Liver (tissue), 9 donors: ENCODE measurements around the gene PPM1L. TPM values are rescaled to one million over a fixed set of nuclear protein-coding genes. Genes with fewer than 3 reads are reported as not detected.

Experiments used
- DNase-seq: peaks from one replicate; pipeline ENCODE4 v3.0.0-alpha.2; 2017; ENCODE audit warnings: low spot score
- H3K27ac ChIP-seq, 2 donors: one replicate each; pipeline ENCODE4 v1.7.0; 2013; ENCODE audit warnings: inconsistent platforms in 2 of 2, low read length in 2 of 2, control low read depth in 1 of 2, low read depth in 1 of 2, mild to moderate bottlenecking in 1 of 2
- H3K27me3 ChIP-seq, 4 donors: one replicate each; pipeline versions ENCODE4 v1.6.1 to v1.7.0; 2013; ENCODE audit warnings: low read length in 3 of 4, inconsistent platforms in 1 of 4, mild to moderate bottlenecking in 1 of 4, moderate library complexity in 1 of 4; ENCODE audit not compliant: control insufficient read depth in 4 of 4, insufficient read depth in 4 of 4
- H3K36me3 ChIP-seq, 4 donors: one replicate each; pipeline versions ENCODE4 v1.6.1 to v1.7.0; 2013; ENCODE audit warnings: low read length in 3 of 4, mild to moderate bottlenecking in 3 of 4, low read depth in 1 of 4, moderate library complexity in 1 of 4; ENCODE audit not compliant: control insufficient read depth in 4 of 4, insufficient read depth in 3 of 4
- H3K4me1 ChIP-seq, 4 donors: one replicate each; pipeline versions ENCODE4 v1.6.1 to v1.7.0; 2013; ENCODE audit warnings: low read length in 3 of 4, mild to moderate bottlenecking in 3 of 4, moderate library complexity in 1 of 4; ENCODE audit not compliant: control insufficient read depth in 4 of 4, insufficient read depth in 4 of 4
- H3K4me3 ChIP-seq, 3 donors: one replicate each; pipeline versions ENCODE4 v1.6.1 to v1.7.0; 2013; ENCODE audit warnings: low read length in 3 of 3, control low read depth in 1 of 3, low read depth in 1 of 3, mild to moderate bottlenecking in 1 of 3
- H3K9ac ChIP-seq, 2 donors: one replicate each; pipeline ENCODE4 v1.7.0; 2013; ENCODE audit warnings: low read length in 2 of 2, mild to moderate bottlenecking in 2 of 2, moderate library complexity in 2 of 2, control low read depth in 1 of 2, low read depth in 1 of 2
- H3K9me3 ChIP-seq, 4 donors: one replicate each; pipeline versions ENCODE4 v1.6.1 to v1.7.0; 2013; ENCODE audit warnings: low read length in 3 of 4; ENCODE audit not compliant: control insufficient read depth in 4 of 4
- CTCF ChIP-seq: fragments of 150-350 bp; IDR thresholded peaks from 2 replicates; pipeline ENCODE4 v1.5.1; 2017; ENCODE audit warnings: improper control_type of control experiment, low read depth, low read length; ENCODE audit not compliant: missing input control
- EGR1 ChIP-seq, 2 donors: IDR thresholded peaks; 2 replicates each; pipeline ENCODE4 v1.6.1; 2016 to 2018; ENCODE audit warnings: antibody characterized with exemption in 2 of 2, low read depth in 2 of 2
- FOXA1 ChIP-seq: IDR thresholded peaks from 2 replicates; pipeline ENCODE4 v1.6.1; 2016; ENCODE audit warnings: antibody characterized with exemption
- FOXA2 ChIP-seq: IDR thresholded peaks from 2 replicates; pipeline ENCODE4 v1.6.1; 2016; ENCODE audit warnings: antibody characterized with exemption
- GABPA ChIP-seq, 2 donors: IDR thresholded peaks in 1 of 2; conservative IDR thresholded peaks in 1 of 2; 2 replicates each; pipeline ENCODE4 v1.6.1; 2016; ENCODE audit warnings: antibody characterized with exemption in 2 of 2, mild to moderate bottlenecking in 1 of 2, moderate library complexity in 1 of 2
- HNF4A ChIP-seq, 2 donors: conservative IDR thresholded peaks; 2 replicates each; pipeline ENCODE4 v1.6.1; 2016; ENCODE audit warnings: antibody characterized with exemption in 2 of 2, mild to moderate bottlenecking in 2 of 2
- JUND ChIP-seq, 2 donors: IDR thresholded peaks; 2 replicates each; pipeline ENCODE4 v1.6.1; 2016; ENCODE audit warnings: antibody characterized with exemption in 2 of 2
- RAD21 ChIP-seq, 2 donors: IDR thresholded peaks; 2 replicates each; pipeline ENCODE4 v1.6.1; 2016; ENCODE audit warnings: antibody characterized with exemption in 2 of 2, mild to moderate bottlenecking in 2 of 2
- RXRA ChIP-seq, 2 donors: IDR thresholded peaks; 2 replicates each; pipeline ENCODE4 v1.6.1; 2017 to 2018; ENCODE audit warnings: antibody characterized with exemption in 2 of 2, mild to moderate bottlenecking in 1 of 2
- SP1 ChIP-seq: IDR thresholded peaks from 2 replicates; pipeline ENCODE4 v1.6.1; 2018; ENCODE audit warnings: antibody characterized with exemption, mild to moderate bottlenecking
- TAF1 ChIP-seq: conservative IDR thresholded peaks from 2 replicates; pipeline ENCODE4 v1.6.1; 2016; ENCODE audit warnings: antibody characterized with exemption, mild to moderate bottlenecking
- YY1 ChIP-seq: IDR thresholded peaks from 2 replicates; pipeline ENCODE4 v1.6.1; 2016; ENCODE audit warnings: antibody characterized with exemption, mild to moderate bottlenecking
- WGBS: extraction: QIAGEN DNeasy Blood & Tissue Kit; methylation state at CpG from one replicate; pipeline ENCODE4 v1.1.7; 2013; 5-methylcytosine and 5-hydroxymethylcytosine counted together
- polyA plus RNA-seq, 2 donors: library from polyadenylated mRNA; stranded (reverse) in 1 of 2; unstranded in 1 of 2; fragments of 200-250 nt in 1 of 2; fragments of >200 nt in 1 of 2; fragmentation: Nextera tagmentation in 1 of 2; extraction: Ambion mirVana in 1 of 2; gene quantifications; one replicate each; pipeline versions ENCODE4 v1.2.1 to v1.2.3, GENCODE V29; 2013 to 2015
- total RNA-seq, 2 donors: library from RNA; depleted of rRNA; stranded (reverse); fragments of >200 nt; gene quantifications; one replicate each; pipeline ENCODE4 v1.2.3, GENCODE V29; 2014
- TF ChIP-seq, protein P1 (sequence below): IDR thresholded peaks from 2 replicates; pipeline ENCODE4 v1.6.1; 2016; ENCODE audit warnings: antibody characterized with exemption, mild to moderate bottlenecking
- TF ChIP-seq, protein P2 (sequence below): IDR thresholded peaks from 2 replicates; pipeline ENCODE4 v1.6.1; 2016; ENCODE audit warnings: antibody characterized with exemption
- TF ChIP-seq, protein P3 (sequence below): IDR thresholded peaks from 2 replicates; pipeline ENCODE4 v1.6.1; 2016; ENCODE audit warnings: antibody characterized with exemption
- donor health status: healthy.
- donor health status: healthy.
- donor health status: healthy.
- donor health status: healthy.
- donor health status: healthy.

Gene PPM1L
- total and polyA plus RNA-seq, 4 donors: 1.6 to 8.5 (median 4.8) TPM

GRCh38 chr3:160806686-160807085 is 50.7 kb downstream of the PPM1L start:
- Histone ChIP-seq H3K36me3 (no peaks in the 10 kb centered on the region), H3K27ac (no peak overlapping the region), H3K9ac (no peak overlapping the region), H3K4me1 (peaks cover 9 to 33% (median 22%) of the 10 kb centered on the region in 4 donors), H3K27me3 (no peaks in the 10 kb centered on the region), H3K9me3 (no peaks in the 10 kb centered on the region), H3K4me3 (no peak overlapping the region)
- TF ChIP-seq FOXA1 (no peak), TAF1 (no peak), RAD21 (IDR thresholded peaks at IDR 0.05) (no peak), GABPA (IDR thresholded peaks at IDR 0.05 in 1 of 2, conservative IDR thresholded peaks at IDR 0.05 in 1 of 2) (no peak), RXRA (IDR thresholded peaks at IDR 0.05) (no peak), HNF4A (conservative IDR thresholded peaks at IDR 0.05) (no peak), EGR1 (IDR thresholded peaks at IDR 0.05; ENCODE audit: low read depth in 2 of 2) (no peak)
- TF ChIP-seq, protein P1, sequence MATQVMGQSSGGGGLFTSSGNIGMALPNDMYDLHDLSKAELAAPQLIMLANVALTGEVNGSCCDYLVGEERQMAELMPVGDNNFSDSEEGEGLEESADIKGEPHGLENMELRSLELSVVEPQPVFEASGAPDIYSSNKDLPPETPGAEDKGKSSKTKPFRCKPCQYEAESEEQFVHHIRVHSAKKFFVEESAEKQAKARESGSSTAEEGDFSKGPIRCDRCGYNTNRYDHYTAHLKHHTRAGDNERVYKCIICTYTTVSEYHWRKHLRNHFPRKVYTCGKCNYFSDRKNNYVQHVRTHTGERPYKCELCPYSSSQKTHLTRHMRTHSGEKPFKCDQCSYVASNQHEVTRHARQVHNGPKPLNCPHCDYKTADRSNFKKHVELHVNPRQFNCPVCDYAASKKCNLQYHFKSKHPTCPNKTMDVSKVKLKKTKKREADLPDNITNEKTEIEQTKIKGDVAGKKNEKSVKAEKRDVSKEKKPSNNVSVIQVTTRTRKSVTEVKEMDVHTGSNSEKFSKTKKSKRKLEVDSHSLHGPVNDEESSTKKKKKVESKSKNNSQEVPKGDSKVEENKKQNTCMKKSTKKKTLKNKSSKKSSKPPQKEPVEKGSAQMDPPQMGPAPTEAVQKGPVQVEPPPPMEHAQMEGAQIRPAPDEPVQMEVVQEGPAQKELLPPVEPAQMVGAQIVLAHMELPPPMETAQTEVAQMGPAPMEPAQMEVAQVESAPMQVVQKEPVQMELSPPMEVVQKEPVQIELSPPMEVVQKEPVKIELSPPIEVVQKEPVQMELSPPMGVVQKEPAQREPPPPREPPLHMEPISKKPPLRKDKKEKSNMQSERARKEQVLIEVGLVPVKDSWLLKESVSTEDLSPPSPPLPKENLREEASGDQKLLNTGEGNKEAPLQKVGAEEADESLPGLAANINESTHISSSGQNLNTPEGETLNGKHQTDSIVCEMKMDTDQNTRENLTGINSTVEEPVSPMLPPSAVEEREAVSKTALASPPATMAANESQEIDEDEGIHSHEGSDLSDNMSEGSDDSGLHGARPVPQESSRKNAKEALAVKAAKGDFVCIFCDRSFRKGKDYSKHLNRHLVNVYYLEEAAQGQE: no peak
- TF ChIP-seq, protein P2, sequence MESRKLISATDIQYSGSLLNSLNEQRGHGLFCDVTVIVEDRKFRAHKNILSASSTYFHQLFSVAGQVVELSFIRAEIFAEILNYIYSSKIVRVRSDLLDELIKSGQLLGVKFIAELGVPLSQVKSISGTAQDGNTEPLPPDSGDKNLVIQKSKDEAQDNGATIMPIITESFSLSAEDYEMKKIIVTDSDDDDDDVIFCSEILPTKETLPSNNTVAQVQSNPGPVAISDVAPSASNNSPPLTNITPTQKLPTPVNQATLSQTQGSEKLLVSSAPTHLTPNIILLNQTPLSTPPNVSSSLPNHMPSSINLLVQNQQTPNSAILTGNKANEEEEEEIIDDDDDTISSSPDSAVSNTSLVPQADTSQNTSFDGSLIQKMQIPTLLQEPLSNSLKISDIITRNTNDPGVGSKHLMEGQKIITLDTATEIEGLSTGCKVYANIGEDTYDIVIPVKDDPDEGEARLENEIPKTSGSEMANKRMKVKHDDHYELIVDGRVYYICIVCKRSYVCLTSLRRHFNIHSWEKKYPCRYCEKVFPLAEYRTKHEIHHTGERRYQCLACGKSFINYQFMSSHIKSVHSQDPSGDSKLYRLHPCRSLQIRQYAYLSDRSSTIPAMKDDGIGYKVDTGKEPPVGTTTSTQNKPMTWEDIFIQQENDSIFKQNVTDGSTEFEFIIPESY: no peak
- TF ChIP-seq, protein P3, sequence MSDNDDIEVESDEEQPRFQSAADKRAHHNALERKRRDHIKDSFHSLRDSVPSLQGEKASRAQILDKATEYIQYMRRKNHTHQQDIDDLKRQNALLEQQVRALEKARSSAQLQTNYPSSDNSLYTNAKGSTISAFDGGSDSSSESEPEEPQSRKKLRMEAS: no peak
- DNase-seq: no peak
- 95% methylated on average over 3 of the region's 3 CpGs for WGBS

GRCh38 chr3:160808838-160809237 is 52.8 kb downstream of the PPM1L start:
- H3K4me3 ChIP-seq: no peak overlapping the region
- no peaks in the 10 kb centered on the region for H3K27me3 ChIP-seq
- WGBS: 33% methylated on average over 3 of the region's 3 CpGs
- no peak overlapping the region for H3K9ac ChIP-seq
- peak overlapping the region; percentile 35 to 62 for H3K27ac ChIP-seq
- H3K4me1 ChIP-seq: peaks cover 9 to 33% (median 22%) of the 10 kb centered on the region in 4 donors
- H3K9me3 ChIP-seq: no peaks in the 10 kb centered on the region
- DNase-seq: no peak
- TF ChIP-seq FOXA1: no peak
- TF ChIP-seq SP1: peak; percentile 18
- peak in 1 of 2 donors; percentile 49 for TF ChIP-seq HNF4A (conservative IDR thresholded peaks at IDR 0.05)
- no peak for TF ChIP-seq FOXA2
- no peak for TF ChIP-seq CTCF
- TF ChIP-seq, protein P3: peak; percentile 30
- peak; percentile 34 for TF ChIP-seq YY1
- TF ChIP-seq RXRA (IDR thresholded peaks at IDR 0.05): peak; percentile 5 to 48
- peak in 1 of 2 donors; percentile 35 for TF ChIP-seq JUND (IDR thresholded peaks at IDR 0.05)
- no peaks in the 10 kb centered on the region for H3K36me3 ChIP-seq
